ENCODE data around the gene ZCCHC7. TPM values are rescaled to one million over a fixed set of nuclear protein-coding genes. Genes with fewer than 3 reads are reported as not detected.
A peak's percentile ranks its signal among the peaks of the same experiment; 100 is the strongest.

Gene ZCCHC7
- total and polyA plus RNA-seq, 4 donors = 7.7 to 28.0 (median 12.6) TPM

DNA sequence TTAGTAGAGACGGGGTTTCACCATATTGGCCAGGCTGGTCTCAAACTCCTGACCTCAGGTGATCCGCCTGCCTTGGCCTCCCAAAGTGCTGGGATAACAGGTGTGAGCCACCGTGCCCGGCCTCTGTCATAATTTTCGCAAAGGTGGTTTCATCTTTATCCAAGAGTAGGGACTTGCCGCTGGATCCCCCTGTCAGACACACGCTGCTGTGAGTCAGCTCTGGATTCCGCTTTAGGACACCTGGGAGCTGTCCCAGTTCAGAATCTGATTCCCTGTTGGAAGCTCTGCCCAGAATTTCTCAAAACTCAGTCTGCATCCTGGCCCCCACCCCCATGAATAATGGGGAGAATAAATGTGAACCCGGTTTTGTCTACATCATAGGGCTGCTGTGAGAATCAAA lies 284.2 kb downstream of the ZCCHC7 start:
- ATAC-seq (ENCODE audit: insufficient read depth, low FRiP score) = no peak

DNA sequence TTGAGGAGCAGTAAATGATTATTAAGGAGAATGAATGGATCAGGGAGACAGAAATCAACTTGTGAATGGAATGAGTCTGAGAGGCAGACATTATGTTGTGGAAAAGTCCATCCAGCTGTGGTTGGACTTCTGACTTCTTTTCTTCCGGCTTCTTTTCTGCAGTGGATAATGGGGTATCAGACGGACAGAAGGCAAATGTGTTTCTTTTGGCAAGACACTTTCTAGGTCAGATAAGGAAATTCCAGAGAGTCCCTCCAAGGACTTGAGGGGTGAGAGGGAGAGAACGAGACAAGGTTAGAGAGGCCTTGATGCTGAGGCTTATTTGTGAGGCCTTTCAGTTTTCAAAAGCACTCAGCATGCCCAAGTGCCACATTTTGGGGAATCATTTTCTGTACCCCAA lies 285.0 kb downstream of the ZCCHC7 start:
- Histone ChIP-seq H3K9ac (ENCODE audit: insufficient read depth in 1 of 2, low read length in 2 of 2) (no peak overlapping the region), H3K4me1 (ENCODE audit: control insufficient read depth in 5 of 5, insufficient read depth in 5 of 5, low read length in 5 of 5) (peaks cover 0 to 13% (median 5%) of the 10 kb centered on the region in 5 donors), H3K36me3 (ENCODE audit: control insufficient read depth in 4 of 4, insufficient read depth in 4 of 4, low read length in 4 of 4) (no peaks in the 10 kb centered on the region), H3K9me3 (ENCODE audit: control insufficient read depth in 4 of 4, insufficient read depth in 3 of 4, low read length in 3 of 4) (no peaks in the 10 kb centered on the region), H3K27ac (ENCODE audit: low read depth in 1 of 2, low read length in 1 of 2) (no peak overlapping the region), H3K27me3 (ENCODE audit: control insufficient read depth in 3 of 3, insufficient read depth in 3 of 3, low read length in 2 of 3) (no peaks in the 10 kb centered on the region), H3K4me3 (no peak overlapping the region)
- DNase-seq (peak; percentile 28 to 88 (median 86)), ATAC-seq (ENCODE audit: insufficient read depth, low FRiP score) (no peak)
- TF ChIP-seq, protein P1, sequence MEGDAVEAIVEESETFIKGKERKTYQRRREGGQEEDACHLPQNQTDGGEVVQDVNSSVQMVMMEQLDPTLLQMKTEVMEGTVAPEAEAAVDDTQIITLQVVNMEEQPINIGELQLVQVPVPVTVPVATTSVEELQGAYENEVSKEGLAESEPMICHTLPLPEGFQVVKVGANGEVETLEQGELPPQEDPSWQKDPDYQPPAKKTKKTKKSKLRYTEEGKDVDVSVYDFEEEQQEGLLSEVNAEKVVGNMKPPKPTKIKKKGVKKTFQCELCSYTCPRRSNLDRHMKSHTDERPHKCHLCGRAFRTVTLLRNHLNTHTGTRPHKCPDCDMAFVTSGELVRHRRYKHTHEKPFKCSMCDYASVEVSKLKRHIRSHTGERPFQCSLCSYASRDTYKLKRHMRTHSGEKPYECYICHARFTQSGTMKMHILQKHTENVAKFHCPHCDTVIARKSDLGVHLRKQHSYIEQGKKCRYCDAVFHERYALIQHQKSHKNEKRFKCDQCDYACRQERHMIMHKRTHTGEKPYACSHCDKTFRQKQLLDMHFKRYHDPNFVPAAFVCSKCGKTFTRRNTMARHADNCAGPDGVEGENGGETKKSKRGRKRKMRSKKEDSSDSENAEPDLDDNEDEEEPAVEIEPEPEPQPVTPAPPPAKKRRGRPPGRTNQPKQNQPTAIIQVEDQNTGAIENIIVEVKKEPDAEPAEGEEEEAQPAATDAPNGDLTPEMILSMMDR (IDR thresholded peaks at IDR 0.05; ENCODE audit: control extremely low read depth, extremely low read depth) = no peak
- WGBS, 2 donors = 59 to 81% methylated on average over 3 of the region's 3 CpGs

More for the DNA sequence above, 284.2 kb downstream of the ZCCHC7 start:
- no peaks in the 10 kb centered on the region for H3K36me3 ChIP-seq (ENCODE audit: control insufficient read depth in 4 of 4, insufficient read depth in 4 of 4, low read length in 4 of 4)
- DNase-seq = no peak
- TF ChIP-seq, protein P1 (IDR thresholded peaks at IDR 0.05; ENCODE audit: control extremely low read depth, extremely low read depth) = no peak
- no peaks in the 10 kb centered on the region for H3K27me3 ChIP-seq (ENCODE audit: control insufficient read depth in 3 of 3, insufficient read depth in 3 of 3, low read length in 2 of 3)
- H3K4me1 ChIP-seq (ENCODE audit: control insufficient read depth in 5 of 5, insufficient read depth in 5 of 5, low read length in 5 of 5) = peaks cover 0 to 13% (median 5%) of the 10 kb centered on the region in 5 donors
- H3K27ac ChIP-seq (ENCODE audit: low read depth in 1 of 2, low read length in 1 of 2) = no peak overlapping the region
- WGBS, 2 donors = 90 to 92% methylated on average over 9 of the region's 9 CpGs
- H3K4me3 ChIP-seq = no peak overlapping the region
- H3K9me3 ChIP-seq (ENCODE audit: control insufficient read depth in 4 of 4, insufficient read depth in 3 of 4, low read length in 3 of 4) = no peaks in the 10 kb centered on the region
- no peak overlapping the region for H3K9ac ChIP-seq (ENCODE audit: insufficient read depth in 1 of 2, low read length in 2 of 2)

DNA sequence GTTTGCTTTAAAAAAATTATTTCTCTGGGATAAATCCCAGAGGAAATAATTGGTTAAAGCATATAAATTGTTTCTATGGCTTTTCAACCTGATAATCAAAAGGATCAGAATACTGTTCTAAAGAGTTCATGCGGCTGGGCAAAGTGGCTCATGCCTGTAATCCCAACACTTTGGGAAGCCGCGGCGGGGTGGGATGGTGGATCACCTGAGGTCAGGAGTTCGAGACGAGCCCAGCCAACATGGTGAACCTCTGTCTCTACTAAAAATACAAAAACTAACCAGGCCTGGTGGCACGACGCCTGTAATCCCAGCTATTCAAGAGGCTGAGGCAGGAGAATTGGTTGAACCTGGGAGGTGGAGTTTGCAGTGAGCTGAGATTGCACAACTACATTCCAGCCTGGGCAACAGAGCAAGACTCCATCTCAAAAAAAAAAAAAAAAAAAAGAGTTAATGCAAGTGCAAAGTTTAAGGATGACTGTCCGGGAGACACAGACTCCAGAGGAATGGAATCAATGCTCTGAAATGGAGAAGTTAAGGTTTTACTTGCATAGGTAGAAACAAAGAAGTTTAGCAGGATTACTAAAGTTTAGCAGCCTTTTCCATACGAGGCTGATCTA lies 285.5 kb downstream of the ZCCHC7 start:
- no peak overlapping the region for H3K9ac ChIP-seq (ENCODE audit: insufficient read depth in 1 of 2, low read length in 2 of 2)
- H3K9me3 ChIP-seq (ENCODE audit: control insufficient read depth in 4 of 4, insufficient read depth in 3 of 4, low read length in 3 of 4) = no peaks in the 10 kb centered on the region
- no peak overlapping the region for H3K4me3 ChIP-seq
- ATAC-seq (ENCODE audit: insufficient read depth, low FRiP score) = no peak
- H3K36me3 ChIP-seq (ENCODE audit: control insufficient read depth in 4 of 4, insufficient read depth in 4 of 4, low read length in 4 of 4) = no peaks in the 10 kb centered on the region
- H3K27me3 ChIP-seq (ENCODE audit: control insufficient read depth in 3 of 3, insufficient read depth in 3 of 3, low read length in 2 of 3) = no peaks in the 10 kb centered on the region
- no peak overlapping the region for H3K27ac ChIP-seq (ENCODE audit: low read depth in 1 of 2, low read length in 1 of 2)
- DNase-seq = peak in 1 of 3 donors; percentile 19
- 85 to 87% methylated on average over 10 of the region's 10 CpGs for WGBS, 2 donors
- peaks cover 0 to 13% (median 5%) of the 10 kb centered on the region in 5 donors for H3K4me1 ChIP-seq (ENCODE audit: control insufficient read depth in 5 of 5, insufficient read depth in 5 of 5, low read length in 5 of 5)
- TF ChIP-seq, protein P1 (IDR thresholded peaks at IDR 0.05; ENCODE audit: control extremely low read depth, extremely low read depth) = no peak

Measured in lung (tissue), 12 donors.